GM19238 (cell line): ENCODE measurements around the gene HMGCLL1.

Source experiments
- DNase-seq: peaks from one replicate; pipeline ENCODE4 v3.0.0; 2011; ENCODE audit warnings: low spot score; ENCODE audit not compliant: insufficient read length

The HMGCLL1 gene

DNA sequence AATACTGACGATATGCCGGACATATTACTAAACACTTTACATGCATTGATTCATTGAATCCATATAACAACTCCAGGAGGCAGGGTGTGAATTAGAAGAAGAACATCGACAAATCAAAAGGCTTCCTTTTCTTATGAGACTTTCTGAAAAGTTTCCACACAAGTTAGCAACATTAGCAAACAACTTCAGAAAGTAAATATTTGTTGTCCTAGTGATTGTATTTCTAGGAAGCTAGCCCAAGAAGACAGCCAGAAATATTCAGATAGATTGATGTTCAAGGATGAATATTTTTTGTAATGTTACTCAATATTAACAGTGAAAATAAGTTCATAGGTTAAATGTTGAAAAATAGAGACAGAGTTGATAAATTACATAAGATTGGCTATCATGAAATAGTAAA, 131.1 kb downstream of the HMGCLL1 start:
- no peak for DNase-seq

DNA sequence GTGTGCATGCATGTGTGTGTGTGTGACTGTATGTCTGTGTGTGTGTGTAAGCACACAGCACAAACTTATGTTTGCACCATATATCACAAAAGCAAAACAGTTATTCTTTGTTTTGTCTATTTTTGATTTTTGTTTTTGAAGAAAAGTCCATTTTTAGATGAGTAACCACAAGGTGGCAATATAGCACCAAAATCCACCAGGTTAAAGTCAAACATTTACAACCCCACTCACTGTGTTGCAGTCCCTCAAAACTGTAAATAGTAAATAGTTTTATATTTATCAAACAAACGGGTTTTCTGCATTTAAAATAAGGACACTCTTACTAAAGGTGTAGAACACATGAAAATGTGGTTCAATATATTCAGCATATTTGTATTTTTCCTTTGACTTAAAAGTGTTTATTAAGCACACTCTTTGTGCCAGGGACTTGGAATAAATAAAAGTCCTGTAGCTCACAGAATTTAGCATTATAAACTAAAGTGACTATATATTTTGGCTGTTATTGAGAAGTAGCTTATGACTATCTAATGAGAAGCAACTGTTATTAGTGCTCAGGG, 133.3 kb downstream of the HMGCLL1 start:
- DNase-seq = no peak

DNA sequence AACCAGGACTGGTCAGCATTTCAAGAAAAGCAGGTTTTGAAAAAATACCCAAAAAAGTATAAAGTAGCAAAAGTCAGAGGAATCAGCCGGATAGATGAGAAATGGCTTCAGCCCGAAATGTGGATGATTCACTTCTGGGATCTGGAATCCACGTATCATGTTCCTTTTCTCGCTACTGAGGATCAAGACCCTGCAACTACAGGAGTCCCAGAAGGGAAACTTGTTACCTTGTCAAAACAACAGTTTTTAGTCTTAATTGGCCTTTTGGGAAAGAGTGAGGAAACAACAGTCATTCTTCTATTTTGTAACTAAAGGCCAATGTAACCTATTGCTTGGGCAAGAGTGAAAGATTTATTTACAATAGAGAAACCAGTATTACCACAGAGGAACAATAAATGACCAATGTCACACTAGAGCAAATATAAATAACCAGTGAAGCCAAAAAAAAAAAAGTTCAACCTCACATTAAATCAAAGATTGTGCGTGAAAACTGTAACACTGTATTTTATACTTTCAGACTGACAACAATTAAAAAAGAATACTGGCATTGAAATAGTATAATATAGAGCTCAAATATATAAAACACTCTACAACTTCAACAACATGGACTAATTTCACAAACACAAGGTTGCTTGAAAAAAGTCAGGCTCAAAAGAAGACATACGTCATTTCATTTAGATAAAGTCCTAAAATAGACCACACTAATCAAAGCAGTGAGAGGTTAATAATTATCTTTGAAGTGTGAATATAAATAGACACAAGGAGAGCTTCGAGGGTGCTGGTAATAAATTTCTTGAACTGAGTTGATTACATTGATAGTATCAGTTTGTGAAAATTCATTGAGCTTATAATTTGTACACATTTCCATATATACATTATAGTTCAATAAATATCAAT, 135.5 kb downstream of the HMGCLL1 start:
- DNase-seq = no peak

DNA sequence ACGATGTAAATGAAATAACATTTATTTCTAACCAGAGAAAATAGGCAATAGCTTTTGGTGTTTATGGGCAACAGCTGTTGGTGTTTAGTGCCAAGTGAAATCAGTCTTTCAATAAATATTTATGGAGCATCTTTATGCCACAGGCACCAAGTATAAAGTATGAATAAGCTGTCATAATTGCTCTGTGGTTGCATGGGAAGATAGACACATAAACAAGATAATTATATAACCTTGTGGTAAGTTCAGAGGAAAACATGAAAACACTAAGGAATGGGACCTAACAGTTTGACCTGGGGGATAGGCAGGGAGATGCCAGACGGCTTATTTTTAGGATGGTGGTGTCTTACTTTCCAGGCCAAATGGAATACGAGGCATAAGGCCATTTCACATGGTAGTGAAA, 140.8 kb downstream of the HMGCLL1 start:
- no peak for DNase-seq

DNA sequence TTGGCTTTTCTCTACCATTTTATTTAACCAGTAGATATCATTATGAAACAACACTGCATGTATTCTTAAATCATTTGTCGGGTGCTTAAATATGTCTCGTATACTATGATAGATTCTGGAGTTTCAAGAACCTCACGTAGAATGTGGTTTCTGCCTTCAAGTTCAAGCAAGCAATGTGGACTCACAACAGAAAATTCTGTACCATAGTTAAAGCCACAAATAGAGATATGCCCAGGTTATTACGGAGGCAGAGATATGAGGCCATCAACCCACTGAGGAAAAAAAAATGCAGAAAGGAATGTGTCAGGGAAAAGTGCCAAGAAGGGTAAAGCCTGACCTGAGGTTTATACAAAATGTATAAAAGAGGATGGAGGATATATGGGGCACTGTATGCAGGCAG, 141.9 kb downstream of the HMGCLL1 start:
- no peak for DNase-seq

DNA sequence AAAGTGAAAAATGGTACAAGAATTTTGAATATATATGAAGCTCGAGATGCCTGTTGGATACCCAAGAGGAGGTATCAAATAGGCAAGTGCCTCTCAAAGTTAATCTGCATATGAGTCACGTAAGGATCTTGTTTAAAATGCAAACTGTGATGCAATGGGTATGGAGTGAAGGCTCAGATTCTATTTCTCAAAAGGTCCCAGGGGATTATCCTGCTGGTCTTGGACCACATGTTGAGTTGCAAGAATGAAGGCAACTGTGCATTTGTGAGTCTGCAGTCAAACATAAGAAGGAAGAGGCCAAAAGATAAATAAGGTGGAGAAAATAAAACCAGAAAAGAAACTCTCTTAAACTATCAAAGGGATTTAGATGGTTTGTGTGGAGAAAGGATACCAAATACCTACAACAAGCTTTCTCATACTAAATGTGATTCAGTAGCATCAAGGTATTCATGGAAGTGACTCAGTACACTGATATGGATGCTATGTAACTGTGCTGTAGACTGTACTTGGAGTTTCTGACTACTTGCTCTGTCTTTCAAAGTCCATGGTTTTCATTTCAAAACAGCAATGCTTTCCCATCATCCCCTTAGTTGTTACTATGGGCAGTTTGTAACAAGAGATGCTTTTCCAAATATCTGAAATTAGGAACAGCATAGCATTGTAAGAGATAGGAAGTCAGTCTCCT, 145.4 kb downstream of the HMGCLL1 start:
- no peak for DNase-seq

DNA sequence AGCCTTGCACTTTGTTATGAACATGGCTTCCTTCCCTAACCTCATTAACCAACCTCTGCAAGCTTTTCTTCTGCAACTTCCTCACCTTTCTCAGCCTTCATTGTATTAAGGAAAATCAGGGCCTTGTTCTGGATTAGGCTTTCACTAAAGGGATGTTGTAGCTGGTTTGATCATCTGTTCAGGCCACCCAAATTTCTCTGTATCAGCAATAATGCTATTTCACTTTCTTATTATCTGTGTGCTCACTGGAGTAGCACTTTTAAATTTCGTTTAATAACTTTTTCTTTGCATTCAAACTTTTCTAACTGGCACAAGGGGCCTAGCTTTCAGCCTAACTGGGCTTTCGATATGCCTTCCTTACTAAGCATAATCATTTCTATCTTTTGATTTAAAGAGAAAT, 155.1 kb downstream of the HMGCLL1 start:
- no peak for DNase-seq

DNA sequence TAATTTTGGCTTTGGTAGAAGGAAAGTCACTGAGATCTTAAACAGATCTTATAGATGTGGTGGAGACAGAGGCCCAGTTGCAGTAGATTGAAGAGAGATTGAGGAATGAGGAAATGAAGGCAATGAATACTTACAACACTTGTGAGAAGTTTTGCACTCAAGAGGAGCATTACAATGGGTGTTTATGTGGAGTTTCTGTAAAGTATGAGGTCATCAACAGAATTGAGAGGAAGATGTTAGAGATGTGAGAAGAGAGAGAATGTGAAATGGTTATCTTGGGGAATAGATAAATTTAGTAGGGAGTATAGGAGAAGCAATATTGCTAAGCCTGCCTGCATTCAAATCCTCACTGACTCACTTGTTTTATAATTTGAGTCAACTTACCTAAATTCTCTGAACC, 168.3 kb downstream of the HMGCLL1 start:
- no peak for DNase-seq

DNA sequence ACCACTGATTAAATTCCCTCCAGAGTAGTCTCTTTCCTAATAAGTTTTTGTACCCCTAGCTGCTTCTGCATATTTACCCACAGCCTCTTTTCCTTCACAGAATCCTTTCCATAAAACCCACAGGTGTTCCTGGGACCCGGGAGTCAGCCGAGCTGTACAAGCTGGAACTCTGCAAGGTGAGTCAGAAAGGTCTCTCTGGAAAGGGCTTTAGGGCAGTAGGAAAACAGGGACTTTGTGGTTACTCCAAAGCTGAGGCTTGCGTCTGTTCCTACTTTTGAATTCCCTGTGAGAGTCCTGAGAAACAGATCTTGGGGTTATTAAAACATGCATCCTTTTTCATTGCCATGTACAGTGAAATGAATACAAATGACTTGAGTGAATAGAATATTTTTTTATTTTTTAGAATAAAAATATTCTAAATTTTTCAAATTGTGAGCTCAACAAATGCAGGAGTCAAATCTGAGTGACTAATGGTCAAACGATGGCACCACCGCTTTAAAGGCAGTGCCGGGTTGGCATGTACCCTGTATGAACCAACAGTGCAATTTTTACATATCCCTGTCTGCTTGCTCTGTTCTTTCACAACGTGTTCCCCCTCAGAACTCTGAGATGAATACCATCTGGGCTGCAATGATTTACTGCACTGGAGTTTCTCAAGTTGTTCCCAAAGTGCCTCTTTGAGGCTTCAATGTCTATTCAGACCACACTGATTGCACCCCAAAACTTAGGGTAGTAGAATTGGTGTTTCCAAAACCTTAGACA, 173.3 kb downstream of the HMGCLL1 start:
- DNase-seq = no peak

DNA sequence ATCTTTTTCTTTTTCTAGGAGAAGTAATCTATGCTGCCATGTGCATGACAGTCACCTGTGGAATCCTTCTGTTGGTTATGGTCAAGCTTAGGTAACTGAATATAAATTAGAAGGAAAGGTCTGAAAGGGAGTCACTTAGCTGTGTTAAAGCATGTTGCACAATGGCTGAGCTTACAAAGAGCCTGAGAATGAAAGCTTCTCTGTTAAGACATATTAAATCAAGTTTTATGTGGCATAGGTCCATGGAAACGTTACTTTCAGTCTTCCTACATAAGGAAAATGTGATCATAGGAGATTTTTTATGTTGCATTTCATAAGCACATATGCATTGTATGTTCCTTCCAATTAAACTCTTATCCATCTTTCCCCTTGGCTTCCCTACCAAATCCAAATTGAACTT, 179.6 kb downstream of the HMGCLL1 start:
- no peak for DNase-seq

DNA sequence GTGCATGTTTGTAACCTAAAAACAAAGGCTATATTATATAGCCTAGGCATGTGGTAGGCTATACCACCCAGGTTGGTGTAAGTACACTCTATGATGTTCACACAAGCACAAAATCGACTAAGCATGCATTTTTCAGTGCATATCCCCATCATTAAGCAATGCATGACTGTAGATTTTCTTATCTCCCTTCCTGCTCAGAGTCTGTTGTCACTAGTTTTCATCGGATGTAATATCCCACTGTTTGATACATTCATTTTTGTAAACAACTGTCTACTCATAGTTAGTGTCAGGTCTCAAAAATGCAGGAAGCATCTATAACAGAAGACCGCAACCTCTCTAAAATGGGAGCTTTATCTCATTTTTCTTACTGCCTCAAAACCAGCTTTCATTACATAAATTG, 181.0 kb downstream of the HMGCLL1 start:
- no peak for DNase-seq

DNA sequence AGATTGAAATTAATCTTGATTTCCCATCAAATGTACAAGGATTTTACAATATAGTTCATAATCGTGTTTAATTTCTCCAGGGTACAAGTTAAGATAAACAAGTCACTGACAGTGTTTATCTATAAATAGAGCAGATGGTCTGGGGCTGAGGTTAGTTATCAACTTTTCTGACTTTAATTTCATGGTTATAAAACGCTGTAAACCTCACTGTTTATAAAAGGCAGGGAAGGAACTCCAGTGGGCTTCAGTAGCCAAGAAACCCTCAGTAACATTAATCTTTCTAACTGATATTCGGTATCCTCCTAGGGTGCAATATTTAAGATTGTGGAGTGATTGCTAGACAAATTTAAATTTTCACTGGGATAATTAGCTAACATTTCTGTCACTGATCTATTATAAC, 183.1 kb downstream of the HMGCLL1 start:
- no peak for DNase-seq

DNA sequence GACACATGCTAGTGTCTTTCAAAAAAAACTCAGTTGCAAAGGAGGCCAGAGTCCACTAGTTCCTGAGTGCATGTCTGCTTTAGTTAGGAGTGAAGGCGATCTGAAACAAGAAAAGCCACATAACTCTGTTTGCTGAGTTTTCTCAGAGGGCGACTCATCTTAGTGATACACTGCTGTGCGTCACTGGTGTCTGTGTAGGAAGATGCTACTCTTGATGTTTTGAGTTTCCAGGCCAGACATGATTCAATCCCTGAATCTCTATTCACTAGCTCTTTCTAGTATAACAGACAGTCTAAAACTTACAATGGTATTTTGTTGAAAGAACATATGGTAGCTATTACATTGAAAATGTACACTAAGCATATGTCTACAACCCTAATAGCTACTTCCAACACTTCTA, 190.8 kb downstream of the HMGCLL1 start:
- DNase-seq = no peak
